HG02884 (cell line): Measurements from ENCODE around the gene FBRSL1.
"Not testable (repeated sequence)": the region's sequence is repeated elsewhere in the genome, so short reads cannot be mapped to it uniquely, and the experiment has no call there.

Experiments
- ATAC-seq: cut with Tn5 transposase; IDR thresholded peaks from one replicate; pipeline ENCODE4 v1.9.1; 2021; ENCODE audit warnings: mild to moderate bottlenecking, moderate library complexity; ENCODE audit not compliant: unreplicated experiment

Gene FBRSL1

DNA sequence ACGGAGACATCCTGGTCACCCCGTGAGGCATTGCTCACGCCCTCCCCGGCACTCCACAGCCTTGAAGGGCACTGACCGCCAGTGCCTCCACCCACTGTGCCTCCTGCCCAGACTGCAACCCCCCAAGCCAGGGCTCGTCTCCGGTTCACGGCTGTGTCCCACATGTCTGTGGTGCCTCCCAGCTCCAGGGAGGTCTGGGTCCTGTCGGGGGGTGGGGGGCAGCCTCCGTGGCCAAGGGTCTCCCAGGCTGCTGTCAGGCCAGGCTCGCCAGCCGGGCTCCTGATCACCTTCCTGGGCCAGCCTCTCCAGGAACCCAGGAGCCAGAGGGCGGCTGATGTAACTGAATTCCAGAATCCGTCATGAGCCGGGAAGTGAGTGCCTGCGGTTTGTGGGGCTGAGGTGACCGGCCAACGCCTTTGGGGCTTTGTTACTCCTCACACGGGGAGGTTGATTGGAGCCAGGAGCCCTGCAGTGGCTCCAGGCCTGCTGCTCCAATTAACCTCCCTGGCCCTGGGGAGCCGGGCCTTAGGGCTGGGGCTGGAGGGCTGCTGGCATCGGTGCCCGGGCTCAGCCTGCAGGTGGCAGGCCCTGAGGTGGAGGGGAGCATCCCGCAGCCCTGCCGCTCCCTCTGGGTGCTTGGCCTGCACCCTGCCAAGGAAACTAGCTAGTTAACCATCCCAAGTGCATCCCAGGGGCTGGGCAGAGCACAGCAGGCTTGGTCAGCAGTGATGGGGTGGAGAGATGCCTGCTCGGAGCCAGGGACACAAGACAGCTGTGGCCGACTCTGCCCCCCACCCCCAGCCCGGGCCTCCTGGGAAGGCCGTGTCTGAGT lies 36.4 kb upstream of the FBRSL1 start:
- no peak for ATAC-seq

DNA sequence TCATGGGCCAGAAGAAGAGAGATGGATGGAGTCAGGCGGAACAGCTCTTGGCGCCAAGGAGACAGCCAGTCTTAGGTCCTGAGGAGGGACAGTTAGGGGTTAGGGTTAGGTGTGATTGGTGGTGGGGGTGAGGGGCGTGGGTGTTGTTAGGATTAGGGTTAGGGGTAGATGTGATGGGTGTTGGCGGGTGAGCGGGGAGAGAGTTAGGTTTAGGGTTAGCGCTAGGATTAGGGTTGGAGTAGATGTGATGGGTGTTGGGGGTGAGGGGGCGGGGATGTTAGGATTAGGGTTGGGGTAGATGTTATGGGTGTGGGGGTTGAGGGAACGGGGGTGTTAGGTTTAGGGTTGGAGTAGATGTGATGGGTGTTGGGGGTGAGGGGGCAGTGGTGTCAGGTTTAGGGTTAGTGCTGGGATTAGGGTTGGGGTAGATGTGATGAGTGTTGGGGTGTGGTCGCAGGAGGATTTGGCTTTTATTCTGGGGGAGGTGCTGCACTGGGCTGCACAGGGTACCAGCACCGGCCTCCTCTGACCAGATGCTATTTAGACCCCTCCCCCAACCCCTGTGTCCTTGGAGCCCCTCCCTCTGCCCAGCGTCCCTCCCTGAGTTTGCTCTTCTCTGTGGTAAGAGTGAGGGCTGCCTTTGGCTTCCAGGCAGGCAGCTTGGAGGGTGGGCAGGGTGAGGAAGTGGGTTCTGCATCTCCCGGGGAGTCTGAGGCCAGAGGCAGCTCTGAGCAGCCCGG lies 35.6 kb upstream of the FBRSL1 start:
- no peak for ATAC-seq

DNA sequence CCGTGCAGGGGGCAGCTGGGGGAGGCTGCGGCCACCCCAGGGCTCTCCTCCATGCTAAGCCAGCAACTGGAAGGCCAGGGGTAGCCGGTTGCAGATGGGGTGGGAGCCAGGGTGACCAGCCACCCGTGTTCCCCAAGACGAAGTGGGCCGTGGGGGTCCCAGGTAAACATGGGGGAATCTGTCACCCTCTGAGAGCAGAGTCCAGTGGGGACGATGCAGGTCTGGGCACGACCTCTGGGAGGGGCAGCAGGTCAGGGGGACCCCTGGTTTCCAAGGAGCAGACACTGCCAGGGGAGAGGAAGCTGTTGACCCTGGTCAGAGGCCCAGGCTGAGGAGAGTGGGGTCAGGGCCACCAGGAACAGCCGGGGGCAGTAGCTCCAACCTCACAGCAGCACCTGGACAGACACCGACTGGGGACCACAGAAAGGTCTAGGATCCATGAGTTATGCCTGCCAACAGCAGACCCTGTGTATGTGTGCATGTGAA lies 35.0 kb upstream of the FBRSL1 start:
- ATAC-seq = no peak

DNA sequence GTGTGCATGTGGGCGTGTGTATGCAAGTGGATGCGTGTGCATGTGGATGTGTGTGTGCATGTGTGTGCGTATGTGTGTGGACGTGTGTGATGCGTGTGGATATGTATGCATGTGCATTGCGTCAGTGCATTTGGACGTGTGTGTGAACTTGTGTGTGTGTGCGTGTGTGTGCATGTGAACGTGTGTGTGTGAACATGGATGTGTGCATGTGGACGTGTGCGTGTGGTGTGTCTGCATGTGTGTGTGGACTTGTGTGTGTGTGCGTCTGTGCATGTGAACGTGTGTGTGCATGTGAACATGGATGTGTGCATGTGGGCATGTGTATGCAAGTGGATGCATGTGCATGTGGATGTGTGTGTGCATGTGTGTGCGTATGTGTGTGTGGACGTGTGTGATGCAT lies 34.4 kb upstream of the FBRSL1 start:
- ATAC-seq = no peak

DNA sequence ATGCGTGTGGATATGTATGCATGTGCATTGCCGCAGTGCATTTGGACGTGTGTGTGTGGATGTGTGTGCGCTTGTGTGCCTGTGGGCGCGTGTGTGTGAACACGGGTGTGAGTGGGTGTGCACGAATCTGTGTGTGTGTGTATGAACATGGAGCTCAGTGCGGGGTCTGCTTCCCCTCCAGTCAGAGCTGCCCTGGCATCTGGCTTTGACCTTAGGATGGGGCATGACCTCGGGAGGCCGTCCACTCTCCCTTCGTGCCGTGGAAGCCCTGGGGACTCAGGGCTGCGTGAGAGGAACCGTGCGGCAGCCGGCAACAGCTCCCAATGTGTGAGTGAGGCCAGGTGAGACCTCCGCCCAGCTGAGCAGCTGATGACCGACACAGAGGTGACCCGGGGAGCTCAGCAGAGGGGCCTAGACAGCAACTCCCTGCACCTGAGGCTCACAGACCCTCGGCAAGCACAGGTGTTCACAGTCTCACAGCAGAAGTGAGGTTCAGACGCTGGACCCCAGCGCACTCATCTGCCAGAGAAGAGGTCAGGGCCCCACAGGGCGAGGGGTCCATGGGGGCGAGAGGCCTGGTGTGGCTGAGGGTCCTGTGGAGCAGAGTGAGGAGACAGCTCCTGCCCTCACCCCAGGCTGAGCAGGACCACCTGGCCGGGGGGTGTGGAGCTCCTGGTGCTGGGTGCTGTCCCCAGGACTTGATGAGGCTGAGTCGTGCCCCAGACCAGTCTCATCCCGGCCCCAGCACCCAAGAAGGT lies 33.6 kb upstream of the FBRSL1 start:
- no peak for ATAC-seq

DNA sequence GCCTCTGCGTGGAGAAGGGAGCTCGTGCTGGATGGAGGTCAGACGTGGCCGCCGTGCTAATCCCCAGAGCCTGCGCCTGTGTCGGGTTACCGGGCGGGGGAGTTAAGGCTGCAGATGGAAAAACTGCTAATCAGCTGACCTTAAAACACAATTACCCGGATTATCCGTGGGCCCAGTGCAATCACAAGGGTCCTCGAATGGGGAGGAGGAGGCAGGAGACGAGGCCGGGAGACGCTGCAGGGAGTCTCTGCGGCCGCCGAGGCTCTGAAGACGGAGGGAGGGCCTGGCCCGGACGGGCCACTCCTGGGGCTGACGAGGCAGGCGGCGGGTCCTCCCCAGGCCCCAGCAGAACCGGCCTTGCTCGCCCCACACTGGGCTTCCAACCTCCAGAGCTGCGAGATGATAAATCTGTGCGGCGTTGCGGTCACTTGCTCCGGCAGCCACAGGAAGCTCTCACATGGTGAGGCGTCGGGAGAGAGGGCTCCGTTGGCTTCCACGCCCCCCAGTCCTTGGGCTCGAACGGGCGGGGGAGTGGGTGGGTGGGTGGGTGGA lies 32.9 kb upstream of the FBRSL1 start:
- no peak for ATAC-seq

DNA sequence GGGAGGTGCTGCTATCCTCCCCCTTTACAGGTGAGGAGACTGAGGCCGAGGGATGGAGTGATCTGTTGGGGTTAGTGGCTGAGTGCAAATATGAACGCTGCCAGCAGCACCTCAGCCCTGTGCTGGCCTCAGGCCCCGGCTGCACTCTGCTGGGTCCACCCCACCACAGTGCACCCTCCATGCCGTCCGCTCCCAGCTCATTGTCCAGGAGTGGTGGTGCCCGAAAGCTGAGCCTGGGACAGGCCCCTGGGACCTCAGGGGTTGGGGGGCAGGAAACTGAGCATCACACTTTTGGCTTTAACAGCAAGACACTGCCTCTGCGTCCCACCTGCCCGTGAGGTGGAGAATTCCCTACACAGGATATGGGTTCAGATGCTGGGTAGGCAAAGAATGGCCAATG lies 31.5 kb upstream of the FBRSL1 start:
- ATAC-seq = no peak

DNA sequence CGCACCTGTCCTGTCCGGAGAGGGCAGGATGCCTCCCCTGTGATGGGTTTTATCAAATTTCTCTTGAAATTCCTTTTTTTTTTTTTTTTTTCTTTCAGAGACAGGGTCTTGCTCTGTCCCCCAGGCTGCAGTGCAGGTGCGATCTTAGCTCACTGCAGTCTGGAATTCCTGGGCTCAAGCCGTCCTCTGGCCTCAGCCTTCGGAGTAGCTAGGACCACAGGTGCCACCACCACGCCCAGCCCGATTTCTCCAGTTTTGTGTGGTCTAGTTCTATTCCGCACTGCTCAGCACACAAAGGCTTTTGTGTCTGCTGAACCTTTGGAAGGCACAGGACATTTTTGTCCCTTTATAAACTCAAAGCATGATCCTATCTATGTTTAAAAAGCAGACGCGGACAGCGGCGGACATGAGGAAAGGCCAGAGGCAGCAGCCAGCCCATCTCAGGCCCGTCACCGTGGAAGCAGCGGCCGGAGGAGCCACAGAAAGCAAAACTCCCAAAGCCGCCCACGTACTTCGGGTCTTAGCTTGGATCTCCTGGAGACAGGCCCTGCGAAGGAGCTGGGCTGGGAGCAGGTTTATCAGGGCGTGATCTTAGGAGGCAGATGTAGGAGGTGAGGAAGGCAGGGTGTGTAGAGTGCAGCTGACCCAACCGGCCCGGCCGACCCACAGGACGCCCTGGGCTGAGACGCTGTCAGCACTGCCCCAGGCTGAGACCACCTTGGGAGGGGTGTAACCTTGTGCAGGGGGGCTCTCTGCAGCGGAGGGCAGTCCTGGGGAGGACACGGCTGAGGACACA lies 30.9 kb upstream of the FBRSL1 start:
- ATAC-seq = no peak

DNA sequence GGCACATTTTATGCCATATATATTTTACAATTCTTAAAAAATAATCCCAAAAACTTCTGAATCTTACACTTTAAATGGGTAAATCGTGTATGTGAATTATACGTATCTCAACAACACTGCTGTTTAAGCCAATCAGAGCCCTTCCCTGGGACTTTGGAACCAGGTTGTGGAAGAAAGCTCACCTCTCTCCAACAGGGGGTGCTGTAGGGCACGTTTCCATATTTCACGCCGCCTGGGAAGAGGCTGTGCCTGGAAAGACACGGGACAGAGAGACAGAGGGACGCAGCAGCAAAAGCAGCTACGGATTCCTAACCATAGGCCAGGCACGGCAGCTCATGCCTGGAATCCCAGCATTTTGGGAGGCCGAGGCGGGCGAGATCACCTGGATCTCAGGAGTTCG lies 29.4 kb upstream of the FBRSL1 start:
- ATAC-seq = no peak

DNA sequence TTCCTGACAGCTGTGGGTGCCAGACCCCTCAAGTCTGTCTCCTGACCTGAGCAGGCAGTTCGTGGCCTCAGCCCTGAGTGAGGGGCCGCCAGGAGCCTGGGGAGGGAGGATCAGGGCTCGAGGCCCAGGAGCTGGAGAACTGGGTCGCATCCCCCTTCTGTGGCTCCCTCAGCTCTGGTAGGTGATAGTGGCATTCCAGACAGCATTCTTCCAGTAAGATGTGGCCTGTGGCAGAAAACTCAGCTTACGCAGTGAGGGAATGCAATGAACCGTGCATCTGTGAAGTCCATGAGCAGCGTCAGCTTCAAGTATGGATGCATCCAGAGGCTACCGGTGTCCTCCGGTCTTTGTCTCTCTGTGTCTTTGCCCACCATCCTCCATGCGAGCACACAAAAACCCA lies 28.4 kb upstream of the FBRSL1 start:
- no peak for ATAC-seq

DNA sequence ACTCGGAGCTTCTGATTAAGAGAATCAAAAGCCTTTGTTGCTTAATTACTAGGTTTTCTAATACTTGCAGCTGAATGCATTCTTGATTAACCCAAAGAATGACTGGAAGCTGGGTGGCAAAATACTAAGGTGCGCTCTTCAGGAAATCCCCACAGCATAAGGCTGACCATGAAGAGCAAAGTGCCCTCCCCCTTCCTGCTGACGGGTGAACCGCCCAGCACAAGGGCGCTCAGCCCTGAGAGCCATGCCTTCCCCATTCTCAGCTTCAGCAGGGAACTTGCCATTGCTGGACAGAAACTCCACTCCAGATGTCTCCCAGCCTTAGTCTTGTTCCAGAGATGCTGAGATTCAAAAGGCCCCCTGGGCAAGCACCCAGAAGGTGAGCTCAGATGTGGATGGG lies 27.2 kb upstream of the FBRSL1 start:
- ATAC-seq = no peak

DNA sequence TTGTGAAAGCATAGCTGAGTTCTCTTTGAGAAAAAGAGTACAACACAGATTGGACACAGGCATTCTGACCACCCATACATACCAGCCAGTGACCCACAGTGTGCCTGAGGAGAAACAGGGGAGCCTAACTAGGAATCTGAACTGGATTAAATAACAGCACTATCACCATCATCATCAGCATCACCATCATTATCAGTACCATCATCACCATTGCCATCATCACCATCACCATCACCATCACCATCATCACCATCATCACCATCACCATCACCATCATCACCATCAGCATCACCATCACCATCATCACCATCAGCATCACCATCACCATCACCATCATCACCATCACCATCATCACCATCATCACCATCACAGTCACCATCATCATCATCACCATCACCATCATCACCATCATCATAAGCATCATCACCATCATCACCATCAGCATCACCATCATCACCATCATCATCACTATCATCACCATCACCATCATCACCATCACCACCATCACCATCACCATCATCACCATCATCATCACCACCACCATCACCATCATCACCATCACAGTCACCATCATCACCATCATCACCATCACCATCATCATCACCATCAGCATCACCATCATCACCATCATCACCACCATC lies 26.5 kb upstream of the FBRSL1 start:
- not testable (repeated sequence) for ATAC-seq

DNA sequence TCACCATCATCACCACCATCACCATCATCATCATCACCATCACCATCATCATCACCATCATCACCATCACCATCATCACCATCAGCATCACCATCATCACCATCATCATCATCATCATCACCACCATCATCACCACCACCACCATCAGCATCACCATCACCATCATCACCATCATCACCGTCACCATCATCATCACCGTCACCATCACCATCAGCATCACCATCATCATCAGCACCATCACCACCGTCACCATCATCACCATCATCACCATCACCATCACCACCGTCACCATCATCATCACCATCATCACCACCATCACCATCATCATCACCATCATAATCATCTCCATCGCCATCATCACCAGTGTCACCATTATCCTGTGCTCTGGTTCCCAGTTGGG lies 25.6 kb upstream of the FBRSL1 start:
- not testable (repeated sequence) for ATAC-seq

DNA sequence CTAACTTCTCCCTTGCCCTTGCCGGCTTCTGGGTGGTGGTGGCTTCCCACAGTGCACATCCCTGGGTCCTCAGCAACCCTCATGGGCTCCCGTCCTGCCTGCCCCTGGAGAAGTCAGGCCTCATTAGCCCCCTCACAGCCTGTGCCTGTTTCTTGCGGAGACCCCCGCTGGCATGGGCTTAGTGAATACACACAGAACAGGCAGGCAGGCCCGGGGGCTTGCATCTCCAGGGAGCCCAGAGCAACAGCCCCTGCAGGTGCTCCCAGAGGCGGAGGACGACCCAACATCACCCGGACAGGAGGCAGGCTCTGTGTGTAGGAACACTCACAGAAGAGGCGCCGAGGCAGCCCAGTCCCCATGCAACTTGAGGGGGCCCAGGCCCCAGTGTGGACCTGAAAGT lies 25.1 kb upstream of the FBRSL1 start:
- ATAC-seq = no peak

DNA sequence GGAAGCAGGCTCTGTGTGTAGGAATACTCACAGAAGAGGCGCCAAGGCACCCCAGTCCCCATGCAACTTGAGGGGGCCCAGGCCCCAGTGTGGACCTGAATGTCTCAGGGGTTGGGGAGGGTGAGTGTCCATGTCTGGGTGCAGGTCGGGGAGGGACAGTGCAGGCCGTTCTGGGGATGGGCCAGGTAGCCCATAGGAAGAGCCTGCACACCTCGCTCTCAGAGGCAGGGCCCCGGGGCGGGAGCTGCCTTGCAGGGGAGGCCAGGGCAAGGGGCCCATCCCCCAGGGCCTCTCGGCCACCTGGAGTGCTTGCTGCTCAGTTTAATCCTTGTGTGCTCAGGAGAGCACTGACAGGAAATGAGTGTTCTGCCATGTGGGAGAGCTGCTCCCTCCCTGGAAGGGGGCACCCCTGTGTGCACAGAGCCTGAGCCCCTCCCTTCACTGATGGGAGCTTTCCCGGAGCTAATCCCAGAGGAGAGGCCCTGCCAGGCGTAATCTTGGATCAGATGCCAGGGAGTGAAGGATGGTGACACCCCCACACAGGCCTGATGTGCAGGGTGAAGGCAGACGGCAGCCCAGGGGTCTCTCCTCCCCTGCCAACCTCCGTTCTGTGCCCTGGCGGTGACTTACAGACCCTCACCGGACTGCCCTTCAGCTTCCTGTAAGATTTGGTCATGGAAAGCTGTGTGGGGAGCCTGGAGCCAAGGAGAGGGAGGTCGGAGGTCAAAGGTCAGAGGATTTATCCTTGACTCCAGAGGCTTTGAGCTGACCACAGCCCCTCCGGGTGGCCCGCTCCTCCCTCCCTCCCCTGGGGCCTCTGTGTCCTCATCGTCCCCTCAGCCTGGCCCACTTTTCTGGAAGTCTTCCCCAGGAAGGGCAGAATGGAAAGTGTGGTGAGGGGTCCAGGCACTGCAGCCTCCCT lies 24.4 kb upstream of the FBRSL1 start:
- no peak for ATAC-seq

DNA sequence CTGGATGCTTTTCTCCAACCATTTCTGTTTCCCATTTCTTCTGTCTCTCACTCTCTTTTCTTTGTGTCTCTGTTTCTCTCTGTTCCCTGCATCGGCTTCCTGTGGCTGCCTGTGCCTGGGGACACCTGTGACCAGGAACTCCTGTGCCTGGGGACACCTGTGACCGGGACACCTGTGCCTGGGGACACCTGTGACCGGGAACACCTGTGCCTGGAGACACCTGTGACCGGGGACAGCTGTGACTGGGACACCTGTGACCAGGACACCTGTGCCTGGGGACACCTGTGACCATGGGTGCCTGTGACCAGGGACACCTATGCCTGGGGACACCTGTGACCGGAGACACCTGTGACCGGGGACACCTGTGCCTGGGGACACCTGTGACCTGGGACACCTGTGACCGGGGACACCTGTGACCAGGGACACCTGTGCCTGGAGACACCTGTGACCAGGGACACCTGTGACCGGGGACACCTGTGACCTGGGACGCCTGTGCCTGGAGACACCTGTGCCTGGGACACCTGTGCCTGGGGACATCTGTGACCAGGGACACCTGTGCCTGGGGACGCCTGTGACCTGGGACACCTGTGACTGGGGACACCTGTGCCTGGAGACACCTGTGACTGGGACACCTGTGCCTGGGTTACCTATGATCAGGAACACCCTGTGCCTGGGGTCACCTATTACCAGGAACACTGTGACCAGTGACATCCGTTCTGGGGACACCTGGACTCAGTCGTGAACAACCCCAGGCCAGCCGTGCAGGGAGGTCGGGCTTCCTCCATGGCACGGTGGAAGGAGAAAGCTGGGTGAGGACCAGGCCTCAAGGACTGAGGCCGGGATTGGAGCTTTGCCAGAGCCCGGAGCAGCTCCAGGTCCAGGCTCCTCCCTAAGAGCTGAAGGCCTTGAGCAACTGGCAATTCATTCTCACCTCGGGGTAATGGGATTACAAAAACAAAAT lies 23.4 kb upstream of the FBRSL1 start:
- ATAC-seq = no peak

DNA sequence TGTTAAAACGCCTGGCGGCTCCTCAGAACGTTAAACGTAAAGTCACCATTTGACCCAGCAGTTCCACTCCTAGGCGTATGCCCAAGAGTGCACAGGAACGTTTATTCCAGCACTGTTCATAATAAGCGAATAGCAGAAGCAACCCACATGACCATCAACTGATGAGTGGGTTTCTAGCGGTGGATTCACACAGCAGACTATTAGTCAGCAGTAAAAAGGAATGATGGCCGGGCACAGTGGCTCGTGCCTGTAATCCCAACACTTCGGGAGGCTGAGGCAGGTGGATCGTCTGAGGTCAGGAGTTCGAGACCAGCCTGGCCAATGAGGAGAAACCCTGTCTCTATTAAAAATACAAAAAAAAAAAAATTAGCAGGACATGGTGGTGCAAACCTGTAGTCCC lies 22.4 kb upstream of the FBRSL1 start:
- ATAC-seq = no peak

DNA sequence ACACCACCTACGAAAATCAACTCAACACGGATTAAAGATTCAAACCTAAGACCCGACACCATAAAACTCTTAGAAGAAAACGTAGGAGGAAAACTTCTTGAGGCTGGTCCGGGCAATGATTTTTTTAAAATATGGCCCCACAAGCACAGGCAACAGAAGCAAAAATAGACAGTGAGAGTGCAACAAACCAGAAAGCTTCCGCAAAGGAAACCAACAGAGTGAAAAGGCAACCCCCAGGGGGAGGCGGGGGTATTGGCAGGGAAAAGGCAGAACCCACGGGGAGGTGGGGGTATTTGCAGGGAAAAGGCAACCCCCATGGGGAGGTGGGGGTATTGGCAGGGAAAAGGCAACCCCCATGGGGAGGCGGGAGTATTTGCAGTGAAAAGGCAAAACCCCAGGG lies 20.5 kb upstream of the FBRSL1 start:
- ATAC-seq = no peak
